SK-N-SH treated with all-trans-retinoic acid at 6 μM for 48 hours (cell line): ENCODE data around the gene KRT9.

ENCODE experiments used
- ATAC-seq: fragments of 200-7000 bp; cut with Tn5 transposase; 3 replicates; pipeline ENCODE4 v1.9.1; 2020; ENCODE audit warnings: mild to moderate bottlenecking, moderate library complexity
- ARNTL ChIP-seq: fragments of 450-650 bp; formaldehyde crosslinking; IDR thresholded peaks from 2 replicates; pipeline ENCODE4 v1.5.0; 2020; ENCODE audit warnings: low read depth, mild to moderate bottlenecking, moderate library complexity, borderline replicate concordance
- CSDC2 ChIP-seq: fragments of 250-450 bp; sonication (Bioruptor Pico); IDR thresholded peaks from 2 replicates; pipeline ENCODE4 v1.5.0; 2020; ENCODE audit warnings: mild to moderate bottlenecking, moderate library complexity
- ESRRG ChIP-seq: fragments of 250-450 bp; sonication (Bioruptor Pico); IDR thresholded peaks from 2 replicates; pipeline ENCODE4 v1.6.1; 2021; ENCODE audit warnings: mild to moderate bottlenecking
- GLIS3 ChIP-seq: fragments of 250-450 bp; sonication (Bioruptor Pico); IDR thresholded peaks from 2 replicates; pipeline ENCODE4 v1.5.0; 2020; ENCODE audit warnings: mild to moderate bottlenecking, moderate library complexity
- ISL1 ChIP-seq: fragments of 250-450 bp; sonication (Bioruptor Pico); IDR thresholded peaks from 2 replicates; pipeline ENCODE4 v2.1.2; 2022; ENCODE audit warnings: mild to moderate bottlenecking, moderate library complexity
- OSR1 ChIP-seq: fragments of 250-450 bp; sonication (Bioruptor Pico); IDR thresholded peaks from 2 replicates; pipeline ENCODE4 v1.8.0; 2022; ENCODE audit warnings: moderate library complexity, mild to moderate bottlenecking, inconsistent platforms
- PPARA ChIP-seq: fragments of 250-450 bp; sonication (Bioruptor Pico); IDR thresholded peaks from 2 replicates; pipeline ENCODE4 v1.5.0; 2020; ENCODE audit warnings: mild to moderate bottlenecking, borderline replicate concordance
- RARB ChIP-seq: fragments of 250-450 bp; sonication (Bioruptor Pico); IDR thresholded peaks from 2 replicates; pipeline ENCODE4 v1.8.0; 2021; ENCODE audit warnings: mild to moderate bottlenecking, moderate library complexity
- SNAI2 ChIP-seq: fragments of 250-450 bp; sonication (Bioruptor Pico); IDR thresholded peaks from 2 replicates; pipeline ENCODE4 v1.5.0; 2020; ENCODE audit warnings: mild to moderate bottlenecking, moderate library complexity
- TCF4 ChIP-seq: fragments of 250-450 bp; sonication (Bioruptor Pico); IDR thresholded peaks from 2 replicates; pipeline ENCODE4 v1.8.0; 2021; ENCODE audit warnings: mild to moderate bottlenecking, moderate library complexity, borderline replicate concordance
- TOX ChIP-seq: fragments of 250-450 bp; sonication (Bioruptor Pico); IDR thresholded peaks from 2 replicates; pipeline ENCODE4 v1.8.0; 2021; ENCODE audit warnings: mild to moderate bottlenecking, moderate library complexity, borderline replicate concordance
- ZC3H10 ChIP-seq: fragments of 250-450 bp; sonication (Bioruptor Pico); IDR thresholded peaks from 2 replicates; pipeline ENCODE4 v1.5.1; 2021; ENCODE audit warnings: mild to moderate bottlenecking, moderate library complexity
- ZFP3 ChIP-seq: fragments of 250-450 bp; sonication (Bioruptor Pico); IDR thresholded peaks from 2 replicates; pipeline ENCODE4 v1.5.0; 2020; ENCODE audit warnings: mild to moderate bottlenecking, moderate library complexity
- ZFP30 ChIP-seq: fragments of 450-650 bp; formaldehyde crosslinking; IDR thresholded peaks from 2 replicates; pipeline ENCODE4 v1.5.0; 2022; ENCODE audit warnings: mild to moderate bottlenecking, moderate library complexity
- ZNF565 ChIP-seq: fragments of 450-650 bp; formaldehyde crosslinking; conservative IDR thresholded peaks from 2 replicates; pipeline ENCODE4 v1.5.0; 2020; ENCODE audit warnings: low read depth, mild to moderate bottlenecking, moderate library complexity
- ZNF70 ChIP-seq: fragments of 450-650 bp; formaldehyde crosslinking; IDR thresholded peaks from 2 replicates; pipeline ENCODE4 v1.5.0; 2020; ENCODE audit warnings: mild to moderate bottlenecking, moderate library complexity
- ZNF8 ChIP-seq: fragments of 450-650 bp; formaldehyde crosslinking; IDR thresholded peaks from 2 replicates; pipeline ENCODE4 v1.5.0; 2020; ENCODE audit warnings: mild to moderate bottlenecking, moderate library complexity
- TF ChIP-seq, protein P1 (sequence below): fragments of 250-450 bp; sonication (Bioruptor Pico); IDR thresholded peaks from 2 replicates; pipeline ENCODE4 v1.5.1; 2020; ENCODE audit warnings: low read depth, mild to moderate bottlenecking, moderate library complexity
- TF ChIP-seq, protein P2 (sequence below): fragments of 250-450 bp; sonication (Bioruptor Pico); IDR thresholded peaks from 2 replicates; pipeline ENCODE4 v1.8.0; 2021; ENCODE audit warnings: low read depth, mild to moderate bottlenecking, moderate library complexity, borderline replicate concordance
- TF ChIP-seq, protein P3 (sequence below): fragments of 250-450 bp; sonication (Bioruptor Pico); IDR thresholded peaks from 2 replicates; pipeline ENCODE4 v1.5.0; 2020; ENCODE audit warnings: mild to moderate bottlenecking, moderate library complexity
- TF ChIP-seq, protein P4 (sequence below): fragments of 250-450 bp; sonication (Bioruptor Pico); IDR thresholded peaks from 2 replicates; pipeline ENCODE4 v1.5.1; 2021; ENCODE audit warnings: mild to moderate bottlenecking, moderate library complexity
- TF ChIP-seq, protein P5 (sequence below): fragments of 250-450 bp; sonication (Bioruptor Pico); IDR thresholded peaks from 2 replicates; pipeline ENCODE4 v1.8.0; 2020; ENCODE audit warnings: mild to moderate bottlenecking, moderate library complexity, borderline replicate concordance

The KRT9 gene

DNA sequence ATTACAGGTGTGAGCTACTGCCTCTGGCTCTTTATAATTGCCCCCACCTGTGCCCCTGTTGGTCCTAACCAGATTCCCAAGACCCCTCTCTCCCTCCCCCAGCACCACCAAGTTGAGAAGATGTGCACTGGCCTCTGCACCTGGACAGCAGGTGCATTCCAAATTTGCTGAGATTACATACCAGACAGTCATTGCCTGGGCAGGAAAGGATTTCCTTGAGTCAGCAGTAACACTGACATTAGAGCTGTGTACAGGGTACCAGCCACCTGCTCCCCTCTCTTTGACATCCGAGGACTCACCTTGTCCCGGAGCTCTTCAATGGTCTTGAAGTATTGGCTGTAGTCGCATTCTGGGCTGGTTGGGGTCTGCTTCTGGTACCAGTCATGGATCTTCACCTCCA, 53.8 kb downstream of the KRT9 start:
- ATAC-seq: no peak
- TF ChIP-seq ZFP30 (CRISPR knock-in tag) (no peak), ARNTL (CRISPR knock-in tag) (no peak), TCF4 (no peak), CSDC2 (CRISPR knock-in tag) (no peak), ZNF70 (CRISPR knock-in tag) (no peak)
- TF ChIP-seq, protein P1, sequence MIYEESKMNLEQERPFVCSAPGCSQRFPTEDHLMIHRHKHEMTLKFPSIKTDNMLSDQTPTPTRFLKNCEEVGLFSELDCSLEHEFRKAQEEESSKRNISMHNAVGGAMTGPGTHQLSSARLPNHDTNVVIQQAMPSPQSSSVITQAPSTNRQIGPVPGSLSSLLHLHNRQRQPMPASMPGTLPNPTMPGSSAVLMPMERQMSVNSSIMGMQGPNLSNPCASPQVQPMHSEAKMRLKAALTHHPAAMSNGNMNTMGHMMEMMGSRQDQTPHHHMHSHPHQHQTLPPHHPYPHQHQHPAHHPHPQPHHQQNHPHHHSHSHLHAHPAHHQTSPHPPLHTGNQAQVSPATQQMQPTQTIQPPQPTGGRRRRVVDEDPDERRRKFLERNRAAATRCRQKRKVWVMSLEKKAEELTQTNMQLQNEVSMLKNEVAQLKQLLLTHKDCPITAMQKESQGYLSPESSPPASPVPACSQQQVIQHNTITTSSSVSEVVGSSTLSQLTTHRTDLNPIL (CRISPR knock-in tag): no peak
- TF ChIP-seq, all 23 proteins: peak for 0

DNA sequence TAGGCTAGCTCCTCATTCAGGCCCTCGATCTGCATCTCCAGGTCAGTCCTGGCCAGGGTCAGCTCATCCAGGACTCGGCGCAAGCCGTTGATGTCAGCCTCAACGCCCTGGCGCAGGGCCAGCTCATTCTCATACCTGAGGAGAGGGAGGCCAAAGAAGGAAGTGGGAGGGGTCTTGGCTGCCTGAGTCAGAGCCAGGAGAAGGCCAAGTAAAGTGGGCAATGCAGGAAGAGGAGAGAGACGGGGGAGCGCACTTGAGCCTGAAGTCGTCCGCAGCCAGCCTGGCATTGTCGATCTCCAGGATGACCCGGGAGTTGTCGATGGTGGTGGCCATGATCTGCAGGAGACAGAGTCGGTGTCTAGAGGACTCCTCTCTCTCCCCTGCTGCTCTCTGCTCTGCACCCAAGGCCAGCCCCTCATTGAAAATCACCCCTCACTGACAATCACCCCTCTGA, 55.0 kb downstream of the KRT9 start:
- TF ChIP-seq PPARA (CRISPR knock-in tag) (no peak), OSR1 (CRISPR knock-in tag) (no peak), ESRRG (CRISPR knock-in tag) (no peak), TCF4 (no peak), ARNTL (CRISPR knock-in tag) (no peak), ZNF8 (CRISPR knock-in tag) (no peak), ZNF70 (CRISPR knock-in tag) (no peak), ZFP30 (CRISPR knock-in tag) (no peak), GLIS3 (CRISPR knock-in tag) (no peak), ZC3H10 (CRISPR knock-in tag) (no peak), CSDC2 (CRISPR knock-in tag) (no peak), ISL1 (CRISPR knock-in tag) (no peak)
- TF ChIP-seq, protein P2, sequence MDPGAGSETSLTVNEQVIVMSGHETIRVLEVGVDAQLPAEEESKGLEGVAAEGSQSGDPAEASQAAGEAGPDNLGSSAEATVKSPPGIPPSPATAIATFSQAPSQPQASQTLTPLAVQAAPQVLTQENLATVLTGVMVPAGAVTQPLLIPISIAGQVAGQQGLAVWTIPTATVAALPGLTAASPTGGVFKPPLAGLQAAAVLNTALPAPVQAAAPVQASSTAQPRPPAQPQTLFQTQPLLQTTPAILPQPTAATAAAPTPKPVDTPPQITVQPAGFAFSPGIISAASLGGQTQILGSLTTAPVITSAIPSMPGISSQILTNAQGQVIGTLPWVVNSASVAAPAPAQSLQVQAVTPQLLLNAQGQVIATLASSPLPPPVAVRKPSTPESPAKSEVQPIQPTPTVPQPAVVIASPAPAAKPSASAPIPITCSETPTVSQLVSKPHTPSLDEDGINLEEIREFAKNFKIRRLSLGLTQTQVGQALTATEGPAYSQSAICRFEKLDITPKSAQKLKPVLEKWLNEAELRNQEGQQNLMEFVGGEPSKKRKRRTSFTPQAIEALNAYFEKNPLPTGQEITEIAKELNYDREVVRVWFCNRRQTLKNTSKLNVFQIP: no peak
- TF ChIP-seq, protein P3, sequence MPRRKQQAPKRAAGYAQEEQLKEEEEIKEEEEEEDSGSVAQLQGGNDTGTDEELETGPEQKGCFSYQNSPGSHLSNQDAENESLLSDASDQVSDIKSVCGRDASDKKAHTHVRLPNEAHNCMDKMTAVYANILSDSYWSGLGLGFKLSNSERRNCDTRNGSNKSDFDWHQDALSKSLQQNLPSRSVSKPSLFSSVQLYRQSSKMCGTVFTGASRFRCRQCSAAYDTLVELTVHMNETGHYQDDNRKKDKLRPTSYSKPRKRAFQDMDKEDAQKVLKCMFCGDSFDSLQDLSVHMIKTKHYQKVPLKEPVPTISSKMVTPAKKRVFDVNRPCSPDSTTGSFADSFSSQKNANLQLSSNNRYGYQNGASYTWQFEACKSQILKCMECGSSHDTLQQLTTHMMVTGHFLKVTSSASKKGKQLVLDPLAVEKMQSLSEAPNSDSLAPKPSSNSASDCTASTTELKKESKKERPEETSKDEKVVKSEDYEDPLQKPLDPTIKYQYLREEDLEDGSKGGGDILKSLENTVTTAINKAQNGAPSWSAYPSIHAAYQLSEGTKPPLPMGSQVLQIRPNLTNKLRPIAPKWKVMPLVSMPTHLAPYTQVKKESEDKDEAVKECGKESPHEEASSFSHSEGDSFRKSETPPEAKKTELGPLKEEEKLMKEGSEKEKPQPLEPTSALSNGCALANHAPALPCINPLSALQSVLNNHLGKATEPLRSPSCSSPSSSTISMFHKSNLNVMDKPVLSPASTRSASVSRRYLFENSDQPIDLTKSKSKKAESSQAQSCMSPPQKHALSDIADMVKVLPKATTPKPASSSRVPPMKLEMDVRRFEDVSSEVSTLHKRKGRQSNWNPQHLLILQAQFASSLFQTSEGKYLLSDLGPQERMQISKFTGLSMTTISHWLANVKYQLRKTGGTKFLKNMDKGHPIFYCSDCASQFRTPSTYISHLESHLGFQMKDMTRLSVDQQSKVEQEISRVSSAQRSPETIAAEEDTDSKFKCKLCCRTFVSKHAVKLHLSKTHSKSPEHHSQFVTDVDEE (CRISPR knock-in tag): no peak
- no peak for ATAC-seq

DNA sequence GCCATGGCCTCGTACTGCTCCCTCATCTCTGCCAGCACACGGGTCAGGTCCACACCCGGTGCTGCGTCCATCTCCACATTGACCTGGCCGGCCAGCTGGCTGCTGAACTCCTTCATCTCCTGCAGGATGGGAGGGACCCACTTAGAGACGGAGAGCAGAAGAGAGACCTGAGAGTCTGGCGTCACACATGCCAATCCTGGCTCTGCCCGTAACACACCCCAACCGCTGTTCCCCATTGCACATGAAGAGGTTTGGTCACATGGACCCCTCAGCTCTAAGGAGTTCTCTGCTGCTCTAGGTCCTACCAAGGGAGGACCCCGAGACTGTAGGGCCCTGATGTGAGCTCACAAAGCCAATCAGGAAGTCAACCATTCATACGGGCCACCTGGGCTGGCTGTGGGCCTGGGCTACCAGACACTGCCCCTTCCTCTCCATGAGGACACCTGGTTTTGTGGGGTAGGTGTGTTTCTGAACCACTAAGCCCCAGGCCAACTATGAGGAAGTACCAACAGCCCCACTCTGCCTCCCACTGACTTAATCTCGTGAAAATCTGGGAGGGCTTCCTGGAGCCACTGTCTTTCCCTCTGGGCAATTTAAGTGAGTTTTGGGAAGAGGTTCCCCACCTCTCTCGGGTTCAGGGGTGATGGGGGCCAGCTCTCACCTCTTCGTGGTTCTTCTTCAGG, 55.6 kb downstream of the KRT9 start:
- no peak for TF ChIP-seq ESRRG (CRISPR knock-in tag)
- no peak for TF ChIP-seq PPARA (CRISPR knock-in tag)
- no peak for TF ChIP-seq ZFP3 (CRISPR knock-in tag)
- no peak for TF ChIP-seq ARNTL (CRISPR knock-in tag)
- TF ChIP-seq TOX (CRISPR knock-in tag): no peak
- TF ChIP-seq, protein P4, sequence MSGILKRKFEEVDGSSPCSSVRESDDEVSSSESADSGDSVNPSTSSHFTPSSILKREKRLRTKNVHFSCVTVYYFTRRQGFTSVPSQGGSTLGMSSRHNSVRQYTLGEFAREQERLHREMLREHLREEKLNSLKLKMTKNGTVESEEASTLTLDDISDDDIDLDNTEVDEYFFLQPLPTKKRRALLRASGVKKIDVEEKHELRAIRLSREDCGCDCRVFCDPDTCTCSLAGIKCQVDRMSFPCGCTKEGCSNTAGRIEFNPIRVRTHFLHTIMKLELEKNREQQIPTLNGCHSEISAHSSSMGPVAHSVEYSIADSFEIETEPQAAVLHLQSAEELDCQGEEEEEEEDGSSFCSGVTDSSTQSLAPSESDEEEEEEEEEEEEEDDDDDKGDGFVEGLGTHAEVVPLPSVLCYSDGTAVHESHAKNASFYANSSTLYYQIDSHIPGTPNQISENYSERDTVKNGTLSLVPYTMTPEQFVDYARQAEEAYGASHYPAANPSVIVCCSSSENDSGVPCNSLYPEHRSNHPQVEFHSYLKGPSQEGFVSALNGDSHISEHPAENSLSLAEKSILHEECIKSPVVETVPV (CRISPR knock-in tag): no peak
- no peak for TF ChIP-seq ISL1 (CRISPR knock-in tag)
- no peak for TF ChIP-seq SNAI2 (CRISPR knock-in tag)
- TF ChIP-seq, protein P1 (CRISPR knock-in tag): no peak
- TF ChIP-seq ZNF70 (CRISPR knock-in tag): no peak
- TF ChIP-seq OSR1 (CRISPR knock-in tag): no peak
- TF ChIP-seq ZNF8 (CRISPR knock-in tag): no peak
- TF ChIP-seq CSDC2 (CRISPR knock-in tag): no peak
- TF ChIP-seq ZFP30 (CRISPR knock-in tag): no peak
- TF ChIP-seq, protein P2: no peak
- TF ChIP-seq RARB (CRISPR knock-in tag): no peak
- TF ChIP-seq ZNF565 (CRISPR knock-in tag): no peak
- TF ChIP-seq GLIS3 (CRISPR knock-in tag): no peak
- TF ChIP-seq, protein P5, sequence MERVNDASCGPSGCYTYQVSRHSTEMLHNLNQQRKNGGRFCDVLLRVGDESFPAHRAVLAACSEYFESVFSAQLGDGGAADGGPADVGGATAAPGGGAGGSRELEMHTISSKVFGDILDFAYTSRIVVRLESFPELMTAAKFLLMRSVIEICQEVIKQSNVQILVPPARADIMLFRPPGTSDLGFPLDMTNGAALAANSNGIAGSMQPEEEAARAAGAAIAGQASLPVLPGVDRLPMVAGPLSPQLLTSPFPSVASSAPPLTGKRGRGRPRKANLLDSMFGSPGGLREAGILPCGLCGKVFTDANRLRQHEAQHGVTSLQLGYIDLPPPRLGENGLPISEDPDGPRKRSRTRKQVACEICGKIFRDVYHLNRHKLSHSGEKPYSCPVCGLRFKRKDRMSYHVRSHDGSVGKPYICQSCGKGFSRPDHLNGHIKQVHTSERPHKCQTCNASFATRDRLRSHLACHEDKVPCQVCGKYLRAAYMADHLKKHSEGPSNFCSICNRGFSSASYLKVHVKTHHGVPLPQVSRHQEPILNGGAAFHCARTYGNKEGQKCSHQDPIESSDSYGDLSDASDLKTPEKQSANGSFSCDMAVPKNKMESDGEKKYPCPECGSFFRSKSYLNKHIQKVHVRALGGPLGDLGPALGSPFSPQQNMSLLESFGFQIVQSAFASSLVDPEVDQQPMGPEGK (CRISPR knock-in tag): no peak
- TF ChIP-seq, all 23 proteins: peak for 0
- ATAC-seq: no peak
